Activated T-helper 1 cell treated with anti-CD3 and anti-CD28 coated beads, Interleukin-12 subunit alpha, Interleukin-12 subunit beta, Interleukin-2, Interleukin-4 antibody, amounts not matched to agents 30 ng/mL and 10 ng/mL and 1 ng/mL, durations not matched to agents 14 hours and 24 hours and 36 hours (primary cell): Measurements from ENCODE around the gene TTC28. TPM values are rescaled to one million over a fixed set of nuclear protein-coding genes. Genes with fewer than 3 reads are reported as not detected.
"Not testable (repeated sequence)": the region's sequence is repeated elsewhere in the genome, so short reads cannot be mapped to it uniquely, and the experiment has no call there.

Source experiments
- DNase-seq: peaks from one replicate; pipeline ENCODE4 v3.0.0; 2021; ENCODE audit warnings: low spot score
- H3K27ac Mint-ChIP-seq: one replicate; pipeline ENCODE4 v1.8.0; 2021; ENCODE audit warnings: mild to moderate bottlenecking, mixed read lengths
- H3K27me3 Mint-ChIP-seq: one replicate; pipeline ENCODE4 v1.8.0; 2022; ENCODE audit warnings: mild to moderate bottlenecking, moderate library complexity, mixed read lengths; ENCODE audit not compliant: insufficient read depth
- H3K36me3 Mint-ChIP-seq: one replicate; pipeline ENCODE4 v1.8.0; 2021; ENCODE audit warnings: low read depth, mixed read lengths
- H3K4me1 Mint-ChIP-seq: one replicate; pipeline ENCODE4 v1.8.0; 2021; ENCODE audit warnings: low read depth, mixed read lengths
- H3K4me3 Mint-ChIP-seq: one replicate; pipeline ENCODE4 v1.8.0; 2021; ENCODE audit warnings: mild to moderate bottlenecking, moderate library complexity, mixed read lengths
- H3K9me3 Mint-ChIP-seq: one replicate; pipeline ENCODE4 v1.8.0; 2021; ENCODE audit warnings: mixed read lengths
- intact Hi-C: fragments of 100-400 bp; cut with micrococcal nuclease; formaldehyde crosslinking; loops from one replicate; pipeline ENCODE4 v1.15.1; 2024
- total RNA-seq: library from RNA; stranded (reverse); gene quantifications from 2 replicates; pipeline ENCODE4 v1.2.3, GENCODE V29; 2022

The TTC28 gene
- total RNA-seq, 1 donor from 2014 or later: 2.4 TPM

GRCh38 chr22:28663569-28663942 is 16.1 kb downstream of the TTC28 start:
- peaks cover 17% of the 10 kb centered on the region for H3K27me3 Mint-ChIP-seq
- H3K9me3 Mint-ChIP-seq, H3K4me3 Mint-ChIP-seq, H3K27ac Mint-ChIP-seq, DNase-seq, intact Hi-C loops, H3K36me3 Mint-ChIP-seq, H3K4me1 Mint-ChIP-seq: not testable (repeated sequence)

- Mint-ChIP-seq H3K27me3 (peaks cover 52% of the 10 kb centered on the region), H3K4me3 (no peak overlapping the region)
- intact Hi-C loops: no loop called here
Measured at GRCh38 chr22:28658448-28658847, 21.2 kb downstream of the TTC28 start.

DNA sequence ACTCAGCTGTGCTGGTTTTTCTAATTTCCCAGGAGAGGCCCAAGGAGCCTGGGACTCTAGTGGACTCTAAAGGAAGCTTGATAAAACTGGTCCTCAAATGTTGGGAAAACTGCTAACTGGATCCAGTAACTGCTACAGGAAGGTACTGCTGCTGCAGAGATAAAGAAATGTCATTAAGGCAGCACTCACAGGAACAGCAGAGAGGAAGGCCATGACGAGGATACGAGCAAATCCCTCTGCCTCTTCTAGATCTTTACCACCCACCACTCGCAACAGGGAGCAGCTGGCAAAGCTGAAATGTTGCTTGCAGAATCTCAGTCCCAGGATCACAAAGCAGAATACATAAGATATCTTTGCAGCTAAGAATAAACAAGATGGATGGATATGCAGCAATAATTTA is 23.5 kb downstream of the TTC28 start:
- Mint-ChIP-seq H3K36me3 (no peaks in the 10 kb centered on the region), H3K27ac (no peak overlapping the region), H3K4me1 (no peaks in the 10 kb centered on the region), H3K27me3 (peaks cover 71% of the 10 kb centered on the region), H3K4me3 (no peak overlapping the region), H3K9me3 (no peaks in the 10 kb centered on the region)
- intact Hi-C loops: no loop called here
- DNase-seq: no peak

More at GRCh38 chr22:28658448-28658847, 21.2 kb downstream of the TTC28 start:
- Mint-ChIP-seq H3K27ac (no peak overlapping the region), H3K9me3 (no peaks in the 10 kb centered on the region), H3K36me3 (no peaks in the 10 kb centered on the region), H3K4me1 (no peaks in the 10 kb centered on the region)
- DNase-seq: no peak

DNA sequence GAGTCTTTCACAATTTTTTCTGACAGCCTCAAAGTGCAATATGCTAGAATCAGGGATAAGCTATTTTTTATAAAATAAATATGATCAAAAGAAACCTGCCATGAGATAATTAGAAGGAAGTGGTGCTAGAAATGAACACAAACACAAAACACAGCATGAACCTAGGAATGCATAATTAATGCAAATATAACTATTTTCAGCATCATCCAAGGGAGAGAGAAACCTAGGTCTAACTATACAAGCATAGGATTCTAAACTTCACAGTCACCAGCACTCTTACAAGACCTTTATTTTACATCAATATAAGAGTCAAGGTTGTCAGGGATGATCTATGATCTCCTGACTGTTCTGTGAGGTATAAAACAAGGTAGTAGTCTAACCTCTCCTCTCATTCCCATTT is 29.2 kb downstream of the TTC28 start:
- Mint-ChIP-seq H3K36me3 (no peaks in the 10 kb centered on the region), H3K9me3 (no peaks in the 10 kb centered on the region), H3K4me3 (no peak overlapping the region), H3K27me3 (peaks cover 61% of the 10 kb centered on the region), H3K27ac (no peak overlapping the region), H3K4me1 (no peaks in the 10 kb centered on the region)
- DNase-seq: no peak
- intact Hi-C loops: no loop called here

DNA sequence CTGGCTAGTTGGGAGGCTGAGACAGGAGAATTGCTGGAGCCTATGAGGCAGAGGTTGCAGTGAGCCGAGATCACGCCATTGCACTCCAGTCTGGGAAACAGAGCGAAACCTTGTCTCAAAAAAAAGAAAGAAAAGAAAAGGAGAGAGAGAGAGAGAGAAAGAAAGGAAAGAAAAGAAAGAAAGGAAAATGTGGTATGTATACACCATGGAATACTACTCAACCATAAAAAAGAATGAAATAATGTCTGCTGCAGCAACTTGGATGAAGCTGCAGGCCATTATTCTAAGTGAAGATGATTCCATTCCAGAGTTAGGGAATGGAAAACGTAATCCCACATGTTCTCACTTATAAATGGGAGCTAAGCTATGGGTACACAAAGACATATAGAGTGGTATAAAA is 30.8 kb downstream of the TTC28 start:
- Mint-ChIP-seq H3K9me3 (no peaks in the 10 kb centered on the region), H3K4me1 (no peaks in the 10 kb centered on the region), H3K27me3 (peaks cover 64% of the 10 kb centered on the region), H3K4me3 (no peak overlapping the region), H3K36me3 (no peaks in the 10 kb centered on the region), H3K27ac (no peak overlapping the region)
- intact Hi-C loops: no loop called here
- DNase-seq: no peak

DNA sequence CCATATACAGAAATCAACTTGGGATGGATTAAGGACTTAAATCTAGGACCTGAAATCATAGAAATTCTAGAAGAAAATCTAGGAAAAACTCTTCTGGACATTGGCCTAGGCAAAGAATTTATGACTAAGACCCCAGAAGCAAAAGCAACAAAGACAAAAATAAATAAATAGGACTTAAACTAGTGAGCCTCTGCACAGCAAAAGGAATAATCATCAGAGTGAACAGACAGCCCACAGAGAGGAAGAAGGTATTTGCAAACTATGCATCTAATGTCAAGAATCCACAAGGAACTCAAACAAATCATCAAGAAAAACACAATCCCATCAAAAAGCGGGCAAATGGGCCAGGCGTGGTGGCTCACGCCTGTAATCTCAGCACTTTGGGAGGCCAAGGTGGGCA is 32.4 kb downstream of the TTC28 start:
- Mint-ChIP-seq H3K27me3 (peaks cover 59% of the 10 kb centered on the region), H3K27ac (no peak overlapping the region), H3K36me3 (no peaks in the 10 kb centered on the region), H3K4me1 (no peaks in the 10 kb centered on the region), H3K4me3 (no peak overlapping the region), H3K9me3 (no peaks in the 10 kb centered on the region)
- intact Hi-C loops: no loop called here
- no peak for DNase-seq

DNA sequence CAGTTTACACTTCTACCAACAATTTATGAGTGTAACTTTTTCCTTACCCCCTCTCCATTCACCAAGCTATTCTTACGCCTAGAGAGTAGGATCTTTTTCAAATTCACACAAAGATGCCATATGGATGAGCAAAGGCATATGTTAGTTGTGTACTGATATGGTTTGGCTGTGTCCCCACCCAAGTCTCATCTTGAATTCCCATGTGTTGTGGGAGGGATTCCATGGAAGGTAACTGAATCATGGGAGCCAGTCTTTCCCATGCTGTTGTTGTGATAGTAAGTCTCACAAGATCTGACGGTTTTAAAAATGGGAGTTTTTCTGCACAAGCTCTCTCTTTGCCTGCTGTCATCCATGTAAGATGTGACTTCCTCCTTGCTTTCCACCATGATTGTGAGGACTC is 40.3 kb downstream of the TTC28 start:
- Mint-ChIP-seq H3K27me3 (peaks cover 49% of the 10 kb centered on the region), H3K36me3 (no peaks in the 10 kb centered on the region)

DNA sequence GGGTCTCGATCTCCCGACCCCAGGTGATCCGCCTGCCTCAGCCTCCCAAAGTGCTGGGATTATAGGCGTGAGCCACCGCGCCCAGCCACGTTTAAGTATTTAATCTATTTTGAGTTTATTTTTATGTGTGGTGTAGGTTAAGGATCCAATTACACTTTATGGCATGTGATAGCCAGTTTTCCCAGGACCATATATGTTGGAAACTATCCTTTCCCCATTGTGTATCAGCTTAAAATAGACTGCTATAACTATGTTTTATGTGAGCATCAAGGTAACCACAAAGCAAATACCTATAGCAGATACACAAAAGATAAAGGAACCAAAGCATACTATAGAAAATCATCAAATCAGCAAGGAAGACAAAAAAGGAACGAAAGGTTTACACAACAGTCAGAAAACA is 42.4 kb downstream of the TTC28 start:
- intact Hi-C loops: no loop called here
- Mint-ChIP-seq H3K36me3 (no peaks in the 10 kb centered on the region), H3K9me3 (no peaks in the 10 kb centered on the region), H3K4me3 (no peak overlapping the region), H3K27me3 (peaks cover 44% of the 10 kb centered on the region), H3K27ac (no peak overlapping the region), H3K4me1 (no peaks in the 10 kb centered on the region)
- no peak for DNase-seq

More for the DNA sequence above, 40.3 kb downstream of the TTC28 start:
- no peaks in the 10 kb centered on the region for H3K4me1 Mint-ChIP-seq
- H3K27ac Mint-ChIP-seq: no peak overlapping the region
- H3K9me3 Mint-ChIP-seq: no peaks in the 10 kb centered on the region
- H3K4me3 Mint-ChIP-seq: no peak overlapping the region
- no peak for DNase-seq
- intact Hi-C loops: no loop called here

DNA sequence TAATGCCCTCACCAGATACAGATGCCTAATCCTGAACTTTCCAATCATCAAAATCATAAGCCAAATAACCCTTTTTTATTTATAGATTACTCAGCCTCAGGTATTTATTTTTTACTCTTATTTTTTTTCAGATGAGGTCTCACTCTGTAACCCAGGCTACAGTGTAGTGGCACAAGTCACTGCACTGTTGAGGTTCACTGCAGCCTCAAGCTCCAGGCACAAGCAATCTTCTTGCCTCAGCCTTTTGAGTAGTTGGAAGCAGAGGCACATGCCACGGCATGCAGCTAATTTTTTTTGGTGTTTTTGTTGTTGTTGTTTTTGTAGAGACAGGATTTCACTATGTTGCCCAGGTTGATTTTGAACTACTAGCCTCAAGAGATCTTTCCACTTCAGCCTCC is 49.5 kb downstream of the TTC28 start:
- Mint-ChIP-seq H3K27me3 (peaks cover 67% of the 10 kb centered on the region), H3K9me3 (no peaks in the 10 kb centered on the region), H3K27ac (no peak overlapping the region), H3K4me3 (no peak overlapping the region), H3K4me1 (no peaks in the 10 kb centered on the region), H3K36me3 (no peaks in the 10 kb centered on the region)
- DNase-seq: no peak
- intact Hi-C loops: no loop called here

- Mint-ChIP-seq H3K9me3 (no peaks in the 10 kb centered on the region), H3K4me3 (no peak overlapping the region), H3K27ac (no peak overlapping the region), H3K27me3 (peaks cover 68% of the 10 kb centered on the region), H3K36me3 (no peaks in the 10 kb centered on the region), H3K4me1 (no peaks in the 10 kb centered on the region)
- no peak for DNase-seq
- intact Hi-C loops: no loop called here
Measured at GRCh38 chr22:28629420-28630176, 50.0 kb downstream of the TTC28 start.

DNA sequence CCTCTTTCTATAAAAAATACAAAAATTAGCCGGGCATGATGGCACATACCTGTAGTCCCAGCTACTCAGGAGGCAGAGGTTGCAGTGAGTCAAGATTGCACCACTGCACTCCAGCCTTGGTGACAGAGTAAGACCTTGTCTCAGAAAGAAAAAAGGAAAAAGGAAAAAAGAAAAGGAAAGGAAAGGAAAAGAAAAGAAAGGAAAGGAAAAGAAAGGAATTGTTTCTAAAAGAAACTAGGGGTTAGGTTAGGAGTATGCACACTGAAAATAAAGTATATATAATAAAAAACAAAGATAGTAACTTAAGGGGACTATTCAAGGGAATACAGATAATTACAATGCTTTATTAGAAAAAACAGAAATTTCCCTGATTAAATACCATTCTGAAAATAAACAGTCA is 50.9 kb downstream of the TTC28 start:
- Mint-ChIP-seq H3K9me3 (no peaks in the 10 kb centered on the region), H3K27me3 (peaks cover 71% of the 10 kb centered on the region), H3K27ac (no peak overlapping the region), H3K4me3 (no peak overlapping the region), H3K4me1 (no peaks in the 10 kb centered on the region), H3K36me3 (no peaks in the 10 kb centered on the region)
- intact Hi-C loops: no loop called here
- DNase-seq: no peak

GRCh38 chr22:28627791-28628190 is 51.8 kb downstream of the TTC28 start:
- Mint-ChIP-seq H3K36me3 (no peaks in the 10 kb centered on the region), H3K4me3 (no peak overlapping the region), H3K9me3 (no peaks in the 10 kb centered on the region), H3K27me3 (peaks cover 74% of the 10 kb centered on the region), H3K27ac (no peak overlapping the region), H3K4me1 (no peaks in the 10 kb centered on the region)
- DNase-seq: no peak
- intact Hi-C loops: no loop called here

GRCh38 chr22:28620244-28620922 is 59.3 kb downstream of the TTC28 start:
- peaks cover 63% of the 10 kb centered on the region for H3K27me3 Mint-ChIP-seq
- intact Hi-C loops: no loop called here
- no peak for DNase-seq
- H3K36me3 Mint-ChIP-seq: no peaks in the 10 kb centered on the region
- no peak overlapping the region for H3K27ac Mint-ChIP-seq
- H3K4me3 Mint-ChIP-seq: no peak overlapping the region
- no peaks in the 10 kb centered on the region for H3K9me3 Mint-ChIP-seq
- no peaks in the 10 kb centered on the region for H3K4me1 Mint-ChIP-seq
